GM12892 (cell line): Measurements from ENCODE around the gene FLII.

Experiments used
- DNase-seq: peaks from one replicate; pipeline ENCODE4 v3.0.0; 2011; ENCODE audit not compliant: insufficient read length
- FAIRE-seq: peaks from 2 replicates; lab custom pipeline; 2011; peaks lifted over from hg19 to GRCh38; lab: Jason Lieb, UNC
- POLR2A ChIP-seq: IDR thresholded peaks from 2 replicates; pipeline ENCODE4 v1.6.1; 2011; ENCODE audit warnings: low read depth, low read length, control low read depth
- POLR2AphosphoS5 ChIP-seq: IDR thresholded peaks from 2 replicates; pipeline ENCODE4 v1.6.1; 2011; ENCODE audit warnings: low read depth, low read length, control low read depth
- TAF1 ChIP-seq: IDR thresholded peaks from 2 replicates; pipeline ENCODE4 v1.6.1; 2011; ENCODE audit warnings: low read depth, mild to moderate bottlenecking, control low read depth, low read length, borderline replicate concordance

FLII gene

GRCh38 chr17:18248300-18248731 lies 10.2 kb downstream of the FLII start:
- TF ChIP-seq POLR2A (no peak), POLR2AphosphoS5 (no peak), TAF1 (no peak)
- FAIRE-seq (peak; percentile 94), DNase-seq (peak; percentile 91)

- peak; percentile 9 for FAIRE-seq
- TF ChIP-seq POLR2AphosphoS5 (no peak), TAF1 (no peak), POLR2A (no peak)
- no peak for DNase-seq
Measured at GRCh38 chr17:18247613-18248001, 10.9 kb downstream of the FLII start.

- no peak for FAIRE-seq
- TF ChIP-seq POLR2AphosphoS5 (no peak), POLR2A (no peak), TAF1 (no peak)
- peak; percentile 67 for DNase-seq
Measured at GRCh38 chr17:18246880-18247612, 11.5 kb downstream of the FLII start.

GRCh38 chr17:18246109-18246725 lies 12.3 kb downstream of the FLII start:
- FAIRE-seq (no peak), DNase-seq (no peak)
- no peak for TF ChIP-seq POLR2AphosphoS5
- TF ChIP-seq POLR2A, result no peak
- no peak for TF ChIP-seq TAF1

GRCh38 chr17:18245038-18245776 lies 13.3 kb downstream of the FLII start:
- DNase-seq (no peak), FAIRE-seq (no peak)
- TF ChIP-seq POLR2AphosphoS5 (no peak), POLR2A (no peak), TAF1 (no peak)

- DNase-seq, result no peak
- peak; percentile 54 for FAIRE-seq
- TF ChIP-seq POLR2AphosphoS5 (no peak), POLR2A (no peak), TAF1 (no peak)
Measured at GRCh38 chr17:18241229-18241871, 17.2 kb downstream of the FLII start.

- no peak for FAIRE-seq
- TF ChIP-seq POLR2AphosphoS5 (no peak), TAF1 (no peak), POLR2A (no peak)
- DNase-seq, result no peak
Measured at GRCh38 chr17:18240449-18240848, 18.1 kb downstream of the FLII start.

GRCh38 chr17:18238299-18238698 lies 20.2 kb downstream of the FLII start:
- no peak for TF ChIP-seq POLR2AphosphoS5
- no peak for TF ChIP-seq POLR2A
- TF ChIP-seq TAF1, result no peak
- FAIRE-seq (no peak), DNase-seq (no peak)

- no peak for FAIRE-seq
Measured at GRCh38 chr17:18237461-18237860, 21.1 kb downstream of the FLII start.

GRCh38 chr17:18236494-18236893 lies 22.0 kb downstream of the FLII start:
- TF ChIP-seq POLR2A (no peak), TAF1 (no peak), POLR2AphosphoS5 (no peak)
- FAIRE-seq (no peak), DNase-seq (no peak)

More at GRCh38 chr17:18237461-18237860, 21.1 kb downstream of the FLII start:
- TF ChIP-seq TAF1 (no peak), POLR2AphosphoS5 (no peak), POLR2A (no peak)
- no peak for DNase-seq
